ENCODE data around the gene NEURL1B.

NEURL1B gene

GRCh38 chr5:172725785-172726184 lies 84.7 kb downstream of the NEURL1B start:
- TF ChIP-seq, protein P1, sequence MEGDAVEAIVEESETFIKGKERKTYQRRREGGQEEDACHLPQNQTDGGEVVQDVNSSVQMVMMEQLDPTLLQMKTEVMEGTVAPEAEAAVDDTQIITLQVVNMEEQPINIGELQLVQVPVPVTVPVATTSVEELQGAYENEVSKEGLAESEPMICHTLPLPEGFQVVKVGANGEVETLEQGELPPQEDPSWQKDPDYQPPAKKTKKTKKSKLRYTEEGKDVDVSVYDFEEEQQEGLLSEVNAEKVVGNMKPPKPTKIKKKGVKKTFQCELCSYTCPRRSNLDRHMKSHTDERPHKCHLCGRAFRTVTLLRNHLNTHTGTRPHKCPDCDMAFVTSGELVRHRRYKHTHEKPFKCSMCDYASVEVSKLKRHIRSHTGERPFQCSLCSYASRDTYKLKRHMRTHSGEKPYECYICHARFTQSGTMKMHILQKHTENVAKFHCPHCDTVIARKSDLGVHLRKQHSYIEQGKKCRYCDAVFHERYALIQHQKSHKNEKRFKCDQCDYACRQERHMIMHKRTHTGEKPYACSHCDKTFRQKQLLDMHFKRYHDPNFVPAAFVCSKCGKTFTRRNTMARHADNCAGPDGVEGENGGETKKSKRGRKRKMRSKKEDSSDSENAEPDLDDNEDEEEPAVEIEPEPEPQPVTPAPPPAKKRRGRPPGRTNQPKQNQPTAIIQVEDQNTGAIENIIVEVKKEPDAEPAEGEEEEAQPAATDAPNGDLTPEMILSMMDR (IDR thresholded peaks at IDR 0.05; ENCODE audit: control insufficient read depth, extremely low read depth, insufficient read depth) = no peak
- no peak for DNase-seq (ENCODE audit: low read depth)
- H3K4me3 ChIP-seq (ENCODE audit: low read depth, low read length) = no peak overlapping the region

- TF ChIP-seq, protein P1 (IDR thresholded peaks at IDR 0.05; ENCODE audit: control insufficient read depth, extremely low read depth, insufficient read depth) = no peak
- DNase-seq (ENCODE audit: low read depth) = no peak
- H3K4me3 ChIP-seq (ENCODE audit: low read depth, low read length) = no peak overlapping the region
Observed at GRCh38 chr5:172726966-172727365, 85.9 kb downstream of the NEURL1B start.

- H3K4me3 ChIP-seq (ENCODE audit: low read depth, low read length) = no peak overlapping the region
- DNase-seq (ENCODE audit: low read depth) = no peak
- TF ChIP-seq, protein P1 (IDR thresholded peaks at IDR 0.05; ENCODE audit: control insufficient read depth, extremely low read depth, insufficient read depth) = no peak
Observed at GRCh38 chr5:172727551-172727950, 86.5 kb downstream of the NEURL1B start.

- TF ChIP-seq, protein P1 (IDR thresholded peaks at IDR 0.05; ENCODE audit: control insufficient read depth, extremely low read depth, insufficient read depth) = no peak
- DNase-seq (ENCODE audit: low read depth) = no peak
- H3K4me3 ChIP-seq (ENCODE audit: low read depth, low read length) = no peak overlapping the region
Observed at GRCh38 chr5:172728481-172729241, 87.6 kb downstream of the NEURL1B start.

GRCh38 chr5:172729588-172729987 lies 88.5 kb downstream of the NEURL1B start:
- TF ChIP-seq, protein P1 (IDR thresholded peaks at IDR 0.05; ENCODE audit: control insufficient read depth, extremely low read depth, insufficient read depth) = no peak
- no peak for DNase-seq (ENCODE audit: low read depth)
- no peak overlapping the region for H3K4me3 ChIP-seq (ENCODE audit: low read depth, low read length)

DNA sequence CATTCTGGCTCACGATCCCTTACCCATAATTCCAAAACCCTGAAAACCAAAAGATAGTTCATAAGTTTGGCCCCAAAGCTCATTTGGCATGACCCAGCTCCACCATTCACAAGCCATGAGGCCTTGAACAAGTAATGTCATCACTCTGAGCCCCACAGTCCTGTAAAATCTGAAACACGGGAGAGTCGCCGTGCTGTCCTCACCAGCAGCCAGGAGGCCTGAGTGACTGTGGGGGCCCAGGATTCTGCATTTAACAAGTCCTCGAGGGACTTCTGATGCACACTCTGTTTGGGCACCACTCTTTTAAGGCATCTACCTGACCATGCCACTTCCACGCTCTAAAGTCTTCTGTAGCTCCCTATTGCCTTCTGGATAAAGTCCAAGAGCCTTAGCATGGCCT lies 89.2 kb downstream of the NEURL1B start:
- TF ChIP-seq, protein P1 (IDR thresholded peaks at IDR 0.05; ENCODE audit: control insufficient read depth, extremely low read depth, insufficient read depth) = no peak
- DNase-seq (ENCODE audit: low read depth) = no peak

More for the DNA sequence above, 89.2 kb downstream of the NEURL1B start:
- no peak overlapping the region for H3K4me3 ChIP-seq (ENCODE audit: low read depth, low read length)

Measured in LNCaP clone FGC (cell line).